Inferior parietal cortex (tissue), 1 donor: ENCODE results near the gene GPATCH4.
"Not testable (repeated sequence)": the region's sequence is repeated elsewhere in the genome, so short reads cannot be mapped to it uniquely, and the experiment has no call there.

Experiments used
- DNase-seq: peaks from one replicate; pipeline ENCODE4 v3.0.0-alpha.2; 2016; ENCODE audit errors: extremely low spot score

GPATCH4 gene

GRCh38 chr1:156596426-156596825, 4.9 kb downstream of the GPATCH4 start:
- DNase-seq = no peak

GRCh38 chr1:156595016-156595415, 6.3 kb downstream of the GPATCH4 start:
- no peak for DNase-seq

- DNase-seq = no peak
Measured at GRCh38 chr1:156594190-156594589, 7.1 kb downstream of the GPATCH4 start.

- DNase-seq = no peak
Measured at GRCh38 chr1:156593661-156593989, 7.7 kb downstream of the GPATCH4 start.

- no peak for DNase-seq
Measured at GRCh38 chr1:156592910-156593660, 8.2 kb downstream of the GPATCH4 start.

- no peak for DNase-seq
Measured at GRCh38 chr1:156592158-156592909, 8.9 kb downstream of the GPATCH4 start.

- peak; percentile 80 for DNase-seq
Measured at GRCh38 chr1:156591432-156592157, 9.7 kb downstream of the GPATCH4 start, which contains the start of gene NAXE. NAXE (plus strand) TSS chr1:156591776; CDS start chr1:156591805, 29 bp downstream.

- DNase-seq = no peak
Measured at GRCh38 chr1:156591181-156591431, 10.2 kb downstream of the GPATCH4 start.

GRCh38 chr1:156590326-156591180, 10.7 kb downstream of the GPATCH4 start:
- DNase-seq = no peak

- no peak for DNase-seq
Measured at GRCh38 chr1:156589546-156589945, 11.7 kb downstream of the GPATCH4 start.

- not testable (repeated sequence) for DNase-seq
Measured at GRCh38 chr1:156587927-156588326, 13.4 kb downstream of the GPATCH4 start.

GRCh38 chr1:156586892-156587477, 14.3 kb downstream of the GPATCH4 start:
- DNase-seq = no peak

GRCh38 chr1:156586323-156586722, 15.0 kb downstream of the GPATCH4 start:
- no peak for DNase-seq

- no peak for DNase-seq
Measured at GRCh38 chr1:156584813-156585212, 16.5 kb downstream of the GPATCH4 start.

- peak; percentile 92 for DNase-seq
Measured at GRCh38 chr1:156583821-156584622, 17.3 kb downstream of the GPATCH4 start.

GRCh38 chr1:156582388-156583017, 18.8 kb downstream of the GPATCH4 start:
- no peak for DNase-seq

GRCh38 chr1:156581661-156582387, 19.5 kb downstream of the GPATCH4 start:
- no peak for DNase-seq

GRCh38 chr1:156579472-156579871, 21.8 kb downstream of the GPATCH4 start, which contains the start of gene TTC24:
TTC24 (plus strand) TSS chr1:156579723; CDS start chr1:156581365, 1,642 bp downstream.
- no peak for DNase-seq

GRCh38 chr1:156578055-156578454, 23.2 kb downstream of the GPATCH4 start:
- DNase-seq = no peak
